Measurements from ENCODE around the gene INSR.

INSR gene

DNA sequence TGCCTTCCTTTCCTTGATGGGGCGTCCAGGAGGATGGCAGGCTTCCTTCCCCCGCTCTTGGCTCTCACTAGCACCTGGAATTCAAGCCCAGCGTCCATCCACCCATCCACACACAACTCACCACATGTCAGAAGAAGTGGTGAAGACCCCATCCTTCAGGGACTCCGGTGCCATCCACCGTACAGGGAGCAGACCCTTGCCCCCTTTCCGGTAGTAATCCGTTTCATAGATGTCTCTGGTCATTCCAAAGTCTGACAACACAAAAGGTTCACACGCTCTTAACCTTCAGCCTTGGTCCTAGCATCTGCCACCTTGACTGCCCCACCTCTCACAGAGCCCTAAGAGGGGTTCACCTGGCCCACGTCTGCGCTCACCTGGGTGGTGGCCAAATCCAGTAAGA, 173.7 kb downstream of the INSR start:
- H3K27ac ChIP-seq (ENCODE audit: extremely low read depth, low read depth, low read length), result no peak overlapping the region
- H3K36me3 ChIP-seq (ENCODE audit: control insufficient read depth in 2 of 2, insufficient read depth in 1 of 2, low read length in 2 of 2), result peaks cover 3 to 61% of the 10 kb centered on the region in 2 experiments; a peak in 2 of 3 replicates
- TF ChIP-seq ZNF157 (tag by site-specific recombination; IDR thresholded peaks at IDR 0.05), result no peak
- TF ChIP-seq GLIS2 (tag by site-specific recombination; IDR thresholded peaks at IDR 0.05), result no peak
- TF ChIP-seq ZNF398 (tag by site-specific recombination; IDR thresholded peaks at IDR 0.05), result no peak
- TF ChIP-seq, protein P1, sequence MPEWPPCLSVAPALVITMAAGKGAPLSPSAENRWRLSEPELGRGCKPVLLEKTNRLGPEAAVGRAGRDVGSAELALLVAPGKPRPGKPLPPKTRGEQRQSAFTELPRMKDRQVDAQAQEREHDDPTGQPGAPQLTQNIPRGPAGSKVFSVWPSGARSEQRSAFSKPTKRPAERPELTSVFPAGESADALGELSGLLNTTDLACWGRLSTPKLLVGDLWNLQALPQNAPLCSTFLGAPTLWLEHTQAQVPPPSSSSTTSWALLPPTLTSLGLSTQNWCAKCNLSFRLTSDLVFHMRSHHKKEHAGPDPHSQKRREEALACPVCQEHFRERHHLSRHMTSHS (tag by site-specific recombination; IDR thresholded peaks at IDR 0.05), result no peak
- TF ChIP-seq, protein P2, sequence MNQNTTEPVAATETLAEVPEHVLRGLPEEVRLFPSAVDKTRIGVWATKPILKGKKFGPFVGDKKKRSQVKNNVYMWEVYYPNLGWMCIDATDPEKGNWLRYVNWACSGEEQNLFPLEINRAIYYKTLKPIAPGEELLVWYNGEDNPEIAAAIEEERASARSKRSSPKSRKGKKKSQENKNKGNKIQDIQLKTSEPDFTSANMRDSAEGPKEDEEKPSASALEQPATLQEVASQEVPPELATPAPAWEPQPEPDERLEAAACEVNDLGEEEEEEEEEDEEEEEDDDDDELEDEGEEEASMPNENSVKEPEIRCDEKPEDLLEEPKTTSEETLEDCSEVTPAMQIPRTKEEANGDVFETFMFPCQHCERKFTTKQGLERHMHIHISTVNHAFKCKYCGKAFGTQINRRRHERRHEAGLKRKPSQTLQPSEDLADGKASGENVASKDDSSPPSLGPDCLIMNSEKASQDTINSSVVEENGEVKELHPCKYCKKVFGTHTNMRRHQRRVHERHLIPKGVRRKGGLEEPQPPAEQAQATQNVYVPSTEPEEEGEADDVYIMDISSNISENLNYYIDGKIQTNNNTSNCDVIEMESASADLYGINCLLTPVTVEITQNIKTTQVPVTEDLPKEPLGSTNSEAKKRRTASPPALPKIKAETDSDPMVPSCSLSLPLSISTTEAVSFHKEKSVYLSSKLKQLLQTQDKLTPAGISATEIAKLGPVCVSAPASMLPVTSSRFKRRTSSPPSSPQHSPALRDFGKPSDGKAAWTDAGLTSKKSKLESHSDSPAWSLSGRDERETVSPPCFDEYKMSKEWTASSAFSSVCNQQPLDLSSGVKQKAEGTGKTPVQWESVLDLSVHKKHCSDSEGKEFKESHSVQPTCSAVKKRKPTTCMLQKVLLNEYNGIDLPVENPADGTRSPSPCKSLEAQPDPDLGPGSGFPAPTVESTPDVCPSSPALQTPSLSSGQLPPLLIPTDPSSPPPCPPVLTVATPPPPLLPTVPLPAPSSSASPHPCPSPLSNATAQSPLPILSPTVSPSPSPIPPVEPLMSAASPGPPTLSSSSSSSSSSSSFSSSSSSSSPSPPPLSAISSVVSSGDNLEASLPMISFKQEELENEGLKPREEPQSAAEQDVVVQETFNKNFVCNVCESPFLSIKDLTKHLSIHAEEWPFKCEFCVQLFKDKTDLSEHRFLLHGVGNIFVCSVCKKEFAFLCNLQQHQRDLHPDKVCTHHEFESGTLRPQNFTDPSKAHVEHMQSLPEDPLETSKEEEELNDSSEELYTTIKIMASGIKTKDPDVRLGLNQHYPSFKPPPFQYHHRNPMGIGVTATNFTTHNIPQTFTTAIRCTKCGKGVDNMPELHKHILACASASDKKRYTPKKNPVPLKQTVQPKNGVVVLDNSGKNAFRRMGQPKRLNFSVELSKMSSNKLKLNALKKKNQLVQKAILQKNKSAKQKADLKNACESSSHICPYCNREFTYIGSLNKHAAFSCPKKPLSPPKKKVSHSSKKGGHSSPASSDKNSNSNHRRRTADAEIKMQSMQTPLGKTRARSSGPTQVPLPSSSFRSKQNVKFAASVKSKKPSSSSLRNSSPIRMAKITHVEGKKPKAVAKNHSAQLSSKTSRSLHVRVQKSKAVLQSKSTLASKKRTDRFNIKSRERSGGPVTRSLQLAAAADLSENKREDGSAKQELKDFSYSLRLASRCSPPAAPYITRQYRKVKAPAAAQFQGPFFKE (tag by site-specific recombination; IDR thresholded peaks at IDR 0.05; ENCODE audit: borderline replicate concordance), result no peak
- TF ChIP-seq ZNF561 (tag by site-specific recombination; IDR thresholded peaks at IDR 0.05; ENCODE audit: borderline replicate concordance), result no peak
- TF ChIP-seq ZNF658 (tag by site-specific recombination; IDR thresholded peaks at IDR 0.05), result no peak
- TF ChIP-seq KLF7 (tag by site-specific recombination; IDR thresholded peaks at IDR 0.05; ENCODE audit: borderline replicate concordance), result no peak
- TF ChIP-seq ZNF274 (IDR thresholded peaks at IDR 0.05; ENCODE audit: low read length), result no peak
- no peak for TF ChIP-seq ZNF274 (tag by site-specific recombination; IDR thresholded peaks at IDR 0.05; ENCODE audit: borderline replicate concordance)
- no peak for TF ChIP-seq ZNF2 (tag by site-specific recombination; IDR thresholded peaks at IDR 0.05)
- no peak for TF ChIP-seq ZNF280D (tag by site-specific recombination; IDR thresholded peaks at IDR 0.05)
- no peak for TF ChIP-seq ZNF292 (tag by site-specific recombination; IDR thresholded peaks at IDR 0.05; ENCODE audit: borderline replicate concordance, low read depth)
- no peak for TF ChIP-seq ZNF266 (tag by site-specific recombination; IDR thresholded peaks at IDR 0.05; ENCODE audit: low read depth)
- TF ChIP-seq ZNF701 (tag by site-specific recombination; IDR thresholded peaks at IDR 0.05), result no peak
- TF ChIP-seq, protein P3, sequence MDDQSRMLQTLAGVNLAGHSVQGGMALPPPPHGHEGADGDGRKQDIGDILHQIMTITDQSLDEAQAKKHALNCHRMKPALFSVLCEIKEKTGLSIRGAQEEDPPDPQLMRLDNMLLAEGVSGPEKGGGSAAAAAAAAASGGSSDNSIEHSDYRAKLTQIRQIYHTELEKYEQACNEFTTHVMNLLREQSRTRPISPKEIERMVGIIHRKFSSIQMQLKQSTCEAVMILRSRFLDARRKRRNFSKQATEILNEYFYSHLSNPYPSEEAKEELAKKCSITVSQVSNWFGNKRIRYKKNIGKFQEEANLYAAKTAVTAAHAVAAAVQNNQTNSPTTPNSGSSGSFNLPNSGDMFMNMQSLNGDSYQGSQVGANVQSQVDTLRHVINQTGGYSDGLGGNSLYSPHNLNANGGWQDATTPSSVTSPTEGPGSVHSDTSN (CRISPR knock-in tag; IDR thresholded peaks at IDR 0.05), result no peak
- TF ChIP-seq BCL6B (tag by site-specific recombination; IDR thresholded peaks at IDR 0.05), result no peak
- TF ChIP-seq ZNF48 (tag by site-specific recombination; IDR thresholded peaks at IDR 0.05), result no peak
- CTCF ChIA-PET, result interaction anchor here (1.4 kb wide), 1 partner anchor 17 kb away, joined by 3 read pairs; no protein-coding TSS in a partner anchor
- H3K9me3 ChIP-seq (ENCODE audit: control insufficient read depth, insufficient read depth, low read depth, low read length), result no peaks in the 10 kb centered on the region
- POLR2A ChIA-PET, result no interaction called here
- H3K4me3 ChIP-seq (ENCODE audit: low read depth, low read length), result no peak overlapping the region
- H3K4me1 ChIP-seq (ENCODE audit: control insufficient read depth, insufficient read depth, low read length), result no peaks in the 10 kb centered on the region
